HCT116 (cell line): ENCODE measurements around the gene DOCK1. TPM values are rescaled to one million over a fixed set of nuclear protein-coding genes. Genes with fewer than 3 reads are reported as not detected.

Experiments
- ATAC-seq: fragments of 200-7000 bp; cut with Tn5 transposase; 2 replicates; pipeline ENCODE4 v1.9.1; 2020; ENCODE audit warnings: mild to moderate bottlenecking, moderate library complexity
- BruUV-seq: library from RNA; stranded (reverse); fragments of 400-500 nt; replicated peaks from 2 replicates; lab custom pipeline; 2021; lab: Mats Ljungman, UMichigan
- CTCF ChIA-PET: fragments of 300-600 bp; sonication (Branson Sonifier 250); formaldehyde crosslinking; loops from one replicate; lab custom pipeline; 2021; ENCODE audit warnings: antibody characterized with exemption; lab: Charles Lee
- POLR2A ChIA-PET: fragments of 300-600, 350-600 bp; sonication (Branson Sonifier 250); formaldehyde crosslinking; loops from one replicate; lab custom pipeline; 2021; ENCODE audit warnings: antibody characterized with exemption; lab: Charles Lee
- RAD21 ChIA-PET, 2 experiments: fragments of 300-600 bp; sonication (Branson Sonifier 250); formaldehyde crosslinking; loops; one replicate each; lab custom pipeline; 2023; ENCODE audit warnings: low total read pairs in 2 of 2; ENCODE audit not compliant: uncharacterized antibody in 2 of 2, unreplicated experiment in 2 of 2, low non-redundant PET in 1 of 2; lab: Charles Lee
- DNase-seq: peaks from one replicate; pipeline ENCODE4 v3.0.0-alpha.2; 2010; ENCODE audit warnings: low read depth, low spot score
- H2AFZ ChIP-seq: fragments of 200-600 bp; shearing (Covaris generic), sonication (generic); 2 replicates; pipeline ENCODE4 v1.6.1; 2017; ENCODE audit warnings: low read depth, mixed run types, mixed read lengths, antibody characterized with exemption, low read length; ENCODE audit not compliant: poor library complexity, severe bottlenecking
- H3K27ac ChIP-seq: 2 replicates; pipeline ENCODE4 v1.5.1; 2012; ENCODE audit warnings: low read depth, low read length
- H3K27me3 ChIP-seq: fragments of 200-600 bp; sonication (generic); 2 replicates; pipeline ENCODE4 v1.6.1; 2016; ENCODE audit warnings: mixed run types, low read length, mixed read lengths; ENCODE audit not compliant: insufficient read depth
- H3K36me3 ChIP-seq, 2 experiments: fragments of 200-500 bp in 1 of 2; fragments of 200-600 bp in 1 of 2; sonication (Bioruptor generic) in 1 of 2; sonication (generic) in 1 of 2; 2 replicates each; pipeline versions ENCODE4 v1.5.1 to v1.6.1; 2014 to 2016; ENCODE audit warnings: low read length in 2 of 2, inconsistent platforms in 1 of 2, mixed read lengths in 1 of 2, mixed run types in 1 of 2; ENCODE audit not compliant: insufficient read depth in 2 of 2, control insufficient read depth in 1 of 2
- H3K4me1 ChIP-seq, 2 experiments: fragments of 200-600 bp in 1 of 2; sonication (generic) in 1 of 2; 2 replicates each; pipeline versions ENCODE4 v1.5.1 to v1.6.1; 2012 to 2017; ENCODE audit warnings: low read length in 2 of 2, inconsistent platforms in 1 of 2, mild to moderate bottlenecking in 1 of 2, mixed read lengths in 1 of 2, mixed run types in 1 of 2, moderate library complexity in 1 of 2; ENCODE audit not compliant: insufficient read depth in 2 of 2, control insufficient read depth in 1 of 2
- H3K4me2 ChIP-seq: fragments of 200-600 bp; sonication (generic); 2 replicates; pipeline ENCODE4 v1.6.1; 2017; ENCODE audit warnings: mixed run types, low read length, mixed read lengths
- H3K4me3 ChIP-seq, 2 experiments: fragments of 200-600 bp in 1 of 2; sonication (generic) in 1 of 2; replicated peaks in 1 of 2; 2 replicates each; pipeline ENCODE4 v1.5.1; 2011 to 2016; ENCODE audit warnings: low read length in 2 of 2, control low read depth in 1 of 2, low read depth in 1 of 2, mild to moderate bottlenecking in 1 of 2, mixed read lengths in 1 of 2, mixed run types in 1 of 2
- H3K79me2 ChIP-seq: fragments of 200-600 bp; sonication (generic); 2 replicates; pipeline ENCODE4 v1.6.1; 2017; ENCODE audit warnings: mild to moderate bottlenecking, mixed run types, low read length, moderate library complexity, mixed read lengths; ENCODE audit not compliant: insufficient read depth
- H3K9ac ChIP-seq: fragments of 200-600 bp; sonication (generic); 2 replicates; pipeline ENCODE4 v1.6.1; 2016; ENCODE audit warnings: low read length, mixed read lengths
- H3K9me2 ChIP-seq: fragments of 200-600 bp; sonication (generic), shearing (Covaris generic); 2 replicates; pipeline ENCODE4 v1.6.1; 2017; ENCODE audit warnings: mixed run types, mild to moderate bottlenecking, moderate library complexity; ENCODE audit not compliant: insufficient read depth
- H3K9me3 ChIP-seq, 2 experiments: fragments of 200-500 bp in 1 of 2; fragments of 200-600 bp in 1 of 2; sonication (Bioruptor generic) in 1 of 2; sonication (generic) in 1 of 2; 2 replicates each; pipeline ENCODE4 v1.6.1; 2014 to 2017; ENCODE audit warnings: low read length in 2 of 2, mixed read lengths in 2 of 2, inconsistent platforms in 1 of 2, low read depth in 1 of 2, mild to moderate bottlenecking in 1 of 2, mixed run types in 1 of 2, moderate library complexity in 1 of 2; ENCODE audit not compliant: control insufficient read depth in 1 of 2, insufficient read depth in 1 of 2
- H4K20me1 ChIP-seq: fragments of 200-600 bp; sonication (generic), shearing (Covaris generic); 2 replicates; pipeline ENCODE4 v1.6.1; 2017; ENCODE audit warnings: mixed run types, mild to moderate bottlenecking, moderate library complexity; ENCODE audit not compliant: insufficient read depth
- ATF3 ChIP-seq: IDR thresholded peaks from 2 replicates; pipeline ENCODE4 v1.6.1; 2012
- CBX3 ChIP-seq: IDR thresholded peaks from 2 replicates; pipeline ENCODE4 v1.6.1; 2012; ENCODE audit warnings: low read depth
- CEBPB ChIP-seq: IDR thresholded peaks from 2 replicates; pipeline ENCODE4 v1.6.1; 2012; ENCODE audit warnings: low read depth
- EGR1 ChIP-seq: IDR thresholded peaks from 2 replicates; pipeline ENCODE4 v1.6.1; 2012; ENCODE audit warnings: low read depth
- EZH2 ChIP-seq: fragments of 200-600 bp; sonication (generic); IDR thresholded peaks from 2 replicates; pipeline ENCODE4 v1.6.1; 2017; ENCODE audit warnings: antibody characterized with exemption, mixed run types
- EZH2phosphoT487 ChIP-seq: fragments of 200-600 bp; IDR thresholded peaks from 2 replicates; pipeline ENCODE4 v1.6.1; 2018; ENCODE audit warnings: antibody characterized with exemption, borderline replicate concordance
- FOSL1 ChIP-seq: IDR thresholded peaks from 2 replicates; pipeline ENCODE4 v1.6.1; 2012; ENCODE audit warnings: low read depth
- JUND ChIP-seq: IDR thresholded peaks from 2 replicates; pipeline ENCODE4 v1.6.1; 2012
- MAX ChIP-seq: IDR thresholded peaks from 2 replicates; pipeline ENCODE4 v1.6.1; 2012
- POLR2A ChIP-seq: IDR thresholded peaks from 2 replicates; pipeline ENCODE4 v1.7.0; 2011; ENCODE audit warnings: borderline replicate concordance; ENCODE audit not compliant: insufficient read depth, insufficient read length; ENCODE audit errors: extremely low read depth
- RAD21 ChIP-seq: IDR thresholded peaks from 2 replicates; pipeline ENCODE4 v1.6.1; 2012; ENCODE audit warnings: low read depth, mild to moderate bottlenecking
- REST ChIP-seq: IDR thresholded peaks from 2 replicates; pipeline ENCODE4 v1.6.1; 2012; ENCODE audit warnings: low read depth
- SP1 ChIP-seq: IDR thresholded peaks from 2 replicates; pipeline ENCODE4 v1.6.1; 2012; ENCODE audit warnings: low read depth
- SRF ChIP-seq: IDR thresholded peaks from 2 replicates; pipeline ENCODE4 v1.6.1; 2012; ENCODE audit warnings: low read depth
- TCF7L2 ChIP-seq: IDR thresholded peaks from 2 replicates; pipeline ENCODE4 v1.7.0; 2011; ENCODE audit warnings: borderline replicate concordance, inconsistent platforms; ENCODE audit not compliant: insufficient read depth, insufficient read length; ENCODE audit errors: extremely low read depth
- ZBTB33 ChIP-seq: IDR thresholded peaks from 2 replicates; pipeline ENCODE4 v1.6.1; 2011; ENCODE audit warnings: mild to moderate bottlenecking, low read length, moderate library complexity; ENCODE audit not compliant: insufficient replicate concordance; ENCODE audit errors: extremely low read depth
- ZFX ChIP-seq: fragments of 450-650 bp; IDR thresholded peaks from 2 replicates; pipeline ENCODE4 v1.6.1; 2017
- intact Hi-C: fragments of 100-400 bp; cut with micrococcal nuclease; formaldehyde crosslinking; loops from 2 replicates; pipeline ENCODE4 v1.10.0; 2022
- total RNA-seq: library from RNA; stranded (reverse); gene quantifications from one replicate; pipeline ENCODE4 v1.2.1, GENCODE V29; 2021; ENCODE audit not compliant: unreplicated experiment

Gene DOCK1
- total RNA-seq, 1 experiment from 2014 or later, result 46.5 TPM

- ChIA-PET POLR2A (no interaction called here), RAD21 (no interaction called here)
- DNase-seq (no peak), ATAC-seq (no peak)
- Histone ChIP-seq H3K36me3 (no peaks in the 10 kb centered on the region), H2AFZ (no peak overlapping the region), H3K4me2 (no peak overlapping the region), H3K27ac (no peak overlapping the region), H3K79me2 (no peaks in the 10 kb centered on the region), H3K9ac (no peak overlapping the region), H3K27me3 (no peaks in the 10 kb centered on the region), H4K20me1 (no peaks in the 10 kb centered on the region), H3K4me1 (no peaks in the 10 kb centered on the region)
- TF ChIP-seq TCF7L2, result no peak
- TF ChIP-seq SP1, result no peak
- TF ChIP-seq EGR1, result no peak
- TF ChIP-seq EZH2, result no peak
- TF ChIP-seq POLR2A, result no peak
- TF ChIP-seq REST, result no peak
- no peak for TF ChIP-seq RAD21
- no peak for TF ChIP-seq CBX3
- no peak for TF ChIP-seq ZBTB33
- no peak for TF ChIP-seq SRF
- no peak for TF ChIP-seq CEBPB
- TF ChIP-seq FOSL1, result no peak
- TF ChIP-seq JUND, result no peak
- TF ChIP-seq ATF3, result no peak
- TF ChIP-seq ZFX, result no peak
- no peak for TF ChIP-seq MAX
- TF ChIP-seq EZH2phosphoT487, result no peak
- TF ChIP-seq, all 23 proteins: peak for 0
- Histone ChIP-seq H3K4me3 (no peak overlapping the region), H3K9me3 (no peaks in the 10 kb centered on the region), H3K9me2 (no peaks in the 10 kb centered on the region)
- intact Hi-C loops, result no loop called here
- BruUV-seq, result no TSS peak
- CTCF ChIA-PET, result no interaction called here
Measured at GRCh38 chr10:127338399-127339110, 433.3 kb downstream of the DOCK1 start.
